Gastrocnemius medialis (tissue), 4 donors: ENCODE measurements around the gene AFAP1L1.

Experiments
- CTCF ChIP-seq, 5 experiments: fragments of 450-650 bp in 3 of 5; fragments of 200-600 bp in 2 of 5; sonication (generic) in 2 of 5; IDR thresholded peaks in 4 of 5; conservative IDR thresholded peaks in 1 of 5; 1 replicate in 4 of 5; 2 replicates in 1 of 5; pipeline ENCODE4 v1.5.1; 2016 to 2019; ENCODE audit warnings: antibody characterized with exemption in 5 of 5, mild to moderate bottlenecking in 3 of 5, moderate library complexity in 3 of 5
- POLR2A ChIP-seq, 2 donors: fragments of 450-650 bp; IDR thresholded peaks; one replicate each; pipeline ENCODE4 v1.6.1; 2017; ENCODE audit warnings: antibody characterized with exemption in 2 of 2, mild to moderate bottlenecking in 2 of 2, moderate library complexity in 2 of 2

GRCh38 chr5:149367972-149368645, 96.5 kb downstream of the AFAP1L1 start:
- TF ChIP-seq CTCF (IDR thresholded peaks at IDR 0.05 in 4 of 5, conservative IDR thresholded peaks at IDR 0.05 in 1 of 5) (no peak), POLR2A (IDR thresholded peaks at IDR 0.05) (no peak)
